Right cardiac atrium (tissue), 5 donors: ENCODE data around the gene RPUSD3. TPM values are rescaled to one million over a fixed set of nuclear protein-coding genes. Genes with fewer than 3 reads are reported as not detected.
"Not testable (repeated sequence)": the region's sequence is repeated elsewhere in the genome, so short reads cannot be mapped to it uniquely, and the experiment has no call there.

Experiments used
- ATAC-seq, 2 donors: fragments of 200-7000 bp; cut with Tn5 transposase; one replicate each; pipeline versions ENCODE4 v1.8.0 to v1.9.1; 2020; ENCODE audit warnings: moderate library complexity in 2 of 2, mild to moderate bottlenecking in 1 of 2
- DNase-seq, 3 donors: peaks; one replicate each; pipeline ENCODE4 v3.0.0-alpha.2; 2020
- H3K27ac ChIP-seq: one replicate; pipeline ENCODE4 v1.5.1; 2013; ENCODE audit warnings: mild to moderate bottlenecking, low read length, control low read depth, moderate library complexity
- H3K27me3 ChIP-seq: one replicate; pipeline ENCODE4 v1.6.1; 2013; ENCODE audit not compliant: control insufficient read depth, insufficient read depth
- H3K4me1 ChIP-seq: one replicate; pipeline ENCODE4 v1.6.1; 2013; ENCODE audit warnings: low read length; ENCODE audit not compliant: control insufficient read depth, insufficient read depth
- H3K4me3 ChIP-seq: one replicate; pipeline ENCODE4 v1.5.1; 2013; ENCODE audit warnings: low read length, control low read depth
- H3K9me3 ChIP-seq: one replicate; pipeline ENCODE4 v1.6.1; 2013; ENCODE audit warnings: low read length; ENCODE audit not compliant: control insufficient read depth
- WGBS: extraction: QIAGEN DNeasy Blood & Tissue Kit; methylation state at CpG from one replicate; pipeline ENCODE4 v1.1.7; 2013; 5-methylcytosine and 5-hydroxymethylcytosine counted together
- intact Hi-C, 4 donors: fragments of 100-400 bp; cut with DNase I; formaldehyde crosslinking; loops; one replicate each; pipeline versions ENCODE4 v1.11.0 to v1.14.0; 2022 to 2023
- polyA plus RNA-seq: library from polyadenylated mRNA; stranded (reverse); fragments of 200-250 nt; gene quantifications from one replicate; pipeline ENCODE4 v1.2.3, GENCODE V29; 2013
- total RNA-seq, 4 donors: library from RNA; stranded (reverse); fragmentation: NEBNext Ultra II Directional; extraction: Animal tissue kit (Norgen Biotek cat#: 25700); gene quantifications; one replicate each; pipeline ENCODE4 v1.2.1, GENCODE V29; 2021
- donor health status: healthy with polysubstance abuse.
- donor health status: DM: no; HTN: yes; CAD: no.
- donor health status: DM: no; HTN: no; CAD: no.
- donor health status: DM: no; HTN: yes; CAD: no; lungs with severe emphysema.
- donor health status: DM: yes; HTN: yes; CAD: no.

Gene RPUSD3
- total and polyA plus RNA-seq, 5 donors = 31.2 to 43.3 (median 37.7) TPM

GRCh38 chr3:9851926-9852325 lies 8.1 kb upstream of the RPUSD3 start:
- 51% methylated on average over 6 of the region's 6 CpGs for WGBS
- not testable (repeated sequence) for H3K27ac ChIP-seq

DNA sequence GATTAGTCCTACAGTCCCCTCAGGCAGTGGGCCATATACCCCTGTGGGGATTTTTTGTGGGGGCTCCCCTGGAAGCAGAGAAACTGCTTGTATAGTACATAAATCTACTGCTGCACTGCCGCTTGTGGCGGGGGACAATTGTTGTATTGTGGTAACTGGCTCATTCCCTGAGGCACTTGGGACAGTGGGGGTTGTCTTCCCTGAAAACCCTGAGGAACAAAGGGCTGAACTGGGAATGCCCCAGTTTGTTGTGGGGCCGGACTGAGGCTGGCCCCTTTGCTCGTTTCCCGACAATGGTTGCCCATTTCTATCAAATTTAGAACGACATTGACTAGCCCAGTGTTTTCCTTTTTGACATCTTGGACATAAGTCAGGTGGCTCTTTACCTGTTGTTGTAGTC lies 7.6 kb upstream of the RPUSD3 start:
- H3K27me3 ChIP-seq, ATAC-seq, intact Hi-C loops, H3K4me3 ChIP-seq, H3K9me3 ChIP-seq, DNase-seq, H3K27ac ChIP-seq, H3K4me1 ChIP-seq: not testable (repeated sequence)
- WGBS = 85% methylated on average over 6 of the region's 6 CpGs

More at GRCh38 chr3:9851926-9852325, 8.1 kb upstream of the RPUSD3 start:
- H3K9me3 ChIP-seq, intact Hi-C loops, H3K27me3 ChIP-seq, H3K4me1 ChIP-seq, DNase-seq, ATAC-seq, H3K4me3 ChIP-seq: not testable (repeated sequence)

DNA sequence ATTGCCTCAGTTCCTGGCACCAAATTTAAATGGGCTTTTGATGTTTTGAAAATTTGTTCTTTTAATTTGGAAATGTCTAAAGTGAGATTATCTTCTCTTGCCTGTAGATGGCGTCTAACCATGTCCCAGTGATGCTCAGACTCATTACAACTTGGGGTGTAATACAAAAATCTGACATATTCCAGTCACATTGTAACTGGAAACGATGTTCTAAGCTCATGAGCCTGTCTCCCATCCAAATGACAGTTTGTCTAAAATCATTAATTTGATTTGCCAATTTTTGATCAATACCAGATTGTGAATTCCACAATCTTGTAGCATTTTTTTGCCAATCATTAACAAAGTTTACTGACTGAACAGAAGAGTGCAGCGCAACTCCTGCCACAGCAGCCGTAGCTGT lies 5.1 kb upstream of the RPUSD3 start:
- H3K27me3 ChIP-seq, H3K27ac ChIP-seq, H3K9me3 ChIP-seq, H3K4me3 ChIP-seq, DNase-seq, ATAC-seq, H3K4me1 ChIP-seq: not testable (repeated sequence)
- intact Hi-C loops = loop anchor here in 1 of 4 donors (10.0 kb wide), 1 partner anchor 66 kb away; the partner anchor contains the start of gene IL17RC
- WGBS = 43% methylated on average over 4 of the region's 4 CpGs

GRCh38 chr3:9847870-9848269 lies 4.1 kb upstream of the RPUSD3 start:
- not testable (repeated sequence) for H3K27me3 ChIP-seq, ATAC-seq, DNase-seq, H3K4me1 ChIP-seq, H3K27ac ChIP-seq, H3K4me3 ChIP-seq, H3K9me3 ChIP-seq
- intact Hi-C loops = loop anchor here in 1 of 4 donors (10.0 kb wide), 1 partner anchor 67 kb away; the partner anchor contains the start of gene IL17RC
- WGBS = 47% methylated on average over 9 of the region's 9 CpGs

GRCh38 chr3:9846931-9847488 lies 3.2 kb upstream of the RPUSD3 start:
- no peaks in the 10 kb centered on the region for H3K9me3 ChIP-seq
- ATAC-seq = no peak
- no peak overlapping the region for H3K4me3 ChIP-seq
- intact Hi-C loops = loop anchor here in 1 of 4 donors (10.0 kb wide), 1 partner anchor 68 kb away; the partner anchor contains the start of gene IL17RC
- WGBS = 91% methylated on average over 6 of the region's 6 CpGs
- no peaks in the 10 kb centered on the region for H3K27me3 ChIP-seq
- no peaks in the 10 kb centered on the region for H3K4me1 ChIP-seq
- no peak for DNase-seq
- H3K27ac ChIP-seq = no peak overlapping the region

GRCh38 chr3:9846231-9846630 lies 2.4 kb upstream of the RPUSD3 start:
- Histone ChIP-seq H3K27ac (no peak overlapping the region), H3K27me3 (no peaks in the 10 kb centered on the region), H3K4me1 (no peaks in the 10 kb centered on the region), H3K9me3 (no peaks in the 10 kb centered on the region), H3K4me3 (no peak overlapping the region)
- peak; percentile 20 to 75 for ATAC-seq
- WGBS = 53% methylated on average over 6 of the region's 6 CpGs
- intact Hi-C loops = loop anchor here in 1 of 4 donors (10.0 kb wide), 1 partner anchor 69 kb away; the partner anchor contains the start of gene IL17RC
- peak in 2 of 3 donors; percentile 65 to 77 for DNase-seq

- intact Hi-C loops = loop anchor here in 1 of 4 donors (10.0 kb wide), 1 partner anchor 74 kb away; the partner anchor contains the start of gene IL17RC
- Histone ChIP-seq H3K27ac (no peak overlapping the region), H3K9me3 (no peaks in the 10 kb centered on the region), H3K4me3 (no peak overlapping the region), H3K27me3 (no peaks in the 10 kb centered on the region), H3K4me1 (no peaks in the 10 kb centered on the region)
- DNase-seq = no peak
- ATAC-seq = no peak
- 82% methylated on average over 8 of the region's 8 CpGs for WGBS
Observed at GRCh38 chr3:9841015-9841414, 2.8 kb downstream of the RPUSD3 start.

DNA sequence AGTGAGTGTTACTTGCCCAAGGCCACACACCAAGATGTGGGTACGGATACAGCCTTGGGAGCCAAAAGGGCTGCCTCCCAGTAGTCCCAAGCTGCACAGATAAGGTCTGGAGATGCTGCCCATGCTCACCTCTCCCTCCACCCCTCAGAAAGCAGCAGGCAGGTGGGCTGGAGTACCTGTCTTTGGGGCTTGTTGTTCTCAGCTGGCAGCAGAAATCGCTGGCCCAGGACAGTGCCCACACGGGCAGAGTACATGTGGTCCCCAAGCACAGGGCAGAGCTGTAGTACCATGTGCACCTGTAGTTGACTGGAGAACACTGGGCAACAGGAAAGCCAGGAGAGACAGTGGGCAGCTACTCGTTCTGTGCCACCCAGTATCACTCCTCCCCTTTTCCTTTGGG lies 5.0 kb downstream of the RPUSD3 start:
- H3K27me3 ChIP-seq = no peaks in the 10 kb centered on the region
- H3K4me3 ChIP-seq = no peak overlapping the region
- H3K27ac ChIP-seq = no peak overlapping the region
- 82% methylated on average over 4 of the region's 4 CpGs for WGBS
- DNase-seq (no peak), ATAC-seq (no peak)
- intact Hi-C loops = no loop called here
- no peaks in the 10 kb centered on the region for H3K4me1 ChIP-seq
- H3K9me3 ChIP-seq = no peaks in the 10 kb centered on the region

DNA sequence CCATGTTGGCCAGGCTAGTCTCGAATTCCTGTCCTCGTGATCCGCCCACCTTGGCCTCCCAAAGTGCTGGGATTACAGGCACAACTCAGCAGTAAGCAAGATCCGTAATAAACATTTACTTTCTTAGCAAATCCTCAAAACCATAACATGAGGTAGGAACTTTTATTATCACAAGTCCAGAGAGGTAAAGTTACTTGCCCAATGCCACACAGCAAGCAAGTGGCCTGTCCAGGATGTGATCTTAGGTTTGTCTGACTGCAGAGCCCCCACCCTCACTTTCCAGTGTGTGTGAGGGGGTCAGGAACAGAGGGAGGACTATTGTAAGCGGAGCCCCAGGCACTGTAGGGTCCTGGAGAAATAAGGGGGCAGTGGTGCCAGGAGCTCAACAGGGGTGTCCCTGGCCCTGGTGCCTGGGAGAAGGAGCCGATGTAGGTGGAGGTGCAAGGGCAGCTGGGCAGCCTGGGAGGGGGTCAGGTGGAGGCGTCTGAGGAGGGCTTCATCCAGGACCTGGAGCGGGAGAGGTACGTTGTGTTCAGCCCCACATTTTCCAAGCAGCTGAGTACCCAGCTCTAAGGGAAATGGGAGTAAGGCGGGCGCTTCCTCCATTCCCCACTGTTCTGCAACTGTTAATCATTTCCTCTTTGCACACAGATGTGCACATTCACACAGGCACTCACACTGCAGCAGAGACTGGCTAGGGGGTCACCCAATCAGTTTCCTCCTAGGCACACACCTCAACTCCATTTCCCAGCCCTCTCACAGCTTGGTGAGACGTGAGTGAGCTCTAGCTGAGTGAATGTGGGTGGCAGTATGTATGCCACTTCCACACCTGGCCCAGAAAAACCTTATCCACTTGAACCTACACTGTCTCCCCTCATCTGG lies 5.9 kb downstream of the RPUSD3 start:
- Histone ChIP-seq H3K4me1 (no peaks in the 10 kb centered on the region), H3K4me3 (no peak overlapping the region), H3K27ac (no peak overlapping the region), H3K27me3 (no peaks in the 10 kb centered on the region), H3K9me3 (no peaks in the 10 kb centered on the region)
- ATAC-seq (peak; percentile 6 to 9), DNase-seq (no peak)
- intact Hi-C loops = no loop called here
- WGBS = 75% methylated on average over 12 of the region's 12 CpGs

DNA sequence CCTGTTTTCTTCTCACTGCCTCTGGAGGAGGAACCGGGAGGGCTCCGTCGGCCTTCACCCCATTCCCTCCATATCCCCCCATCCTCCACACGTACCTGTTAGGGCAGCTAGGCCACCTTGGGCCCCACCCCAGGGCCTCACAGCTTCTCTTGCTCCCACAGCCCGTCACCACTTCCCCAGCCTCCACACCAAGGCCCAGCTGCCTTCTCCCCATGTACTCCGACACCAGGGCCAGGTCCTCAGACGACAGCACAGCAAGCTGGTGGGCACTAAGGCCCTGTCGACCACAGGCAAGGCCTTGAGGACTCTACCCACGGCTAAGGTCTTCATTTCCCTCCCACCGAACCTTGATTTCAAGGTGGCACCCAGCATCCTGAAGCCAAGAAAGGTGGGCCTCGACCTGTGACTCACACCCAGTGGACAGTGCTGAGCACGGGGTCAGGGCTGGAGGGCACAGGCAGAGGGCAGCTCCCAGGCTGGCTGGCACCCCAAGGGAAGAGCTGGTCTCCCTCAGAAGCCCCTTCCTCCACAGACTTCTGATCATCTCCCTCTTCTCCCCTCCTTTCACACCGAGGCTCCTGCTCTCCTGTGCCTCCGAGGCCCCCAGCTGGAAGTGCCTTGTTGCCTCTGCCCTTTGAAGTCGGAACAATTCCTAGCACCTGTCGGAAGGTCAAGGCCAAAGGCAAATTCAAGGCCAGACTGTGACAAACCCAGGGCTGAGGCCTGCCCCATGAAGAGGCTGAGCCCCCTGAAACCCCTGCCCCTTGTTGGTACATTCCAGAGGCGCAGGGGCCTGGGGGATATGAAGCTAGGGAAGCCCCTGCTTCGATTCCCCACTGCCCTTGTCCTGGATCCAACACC lies 9.1 kb downstream of the RPUSD3 start:
- Histone ChIP-seq H3K9me3 (no peaks in the 10 kb centered on the region), H3K4me3 (no peak overlapping the region), H3K27ac (no peak overlapping the region), H3K4me1 (no peaks in the 10 kb centered on the region), H3K27me3 (no peaks in the 10 kb centered on the region)
- peak in 1 of 2 donors; percentile 5 for ATAC-seq
- no peak for DNase-seq
- intact Hi-C loops = no loop called here
- WGBS = 83% methylated on average over 18 of the region's 18 CpGs
